ENCODE results near the gene CSRP3.

Gene CSRP3

GRCh38 chr11:19225123-19225522 lies 23.3 kb upstream of the CSRP3 start:
- DNase-seq, result no peak

- DNase-seq, result no peak
Measured at GRCh38 chr11:19220903-19221724, 19.3 kb upstream of the CSRP3 start.

- DNase-seq, result peak; percentile 21
Measured at GRCh38 chr11:19218786-19219460, 17.1 kb upstream of the CSRP3 start.

- no peak for DNase-seq
Measured at GRCh38 chr11:19218216-19218615, 16.4 kb upstream of the CSRP3 start.

- DNase-seq, result no peak
Measured at GRCh38 chr11:19216709-19217374, 15.1 kb upstream of the CSRP3 start.

- no peak for DNase-seq
Measured at GRCh38 chr11:19216021-19216420, 14.2 kb upstream of the CSRP3 start.

- no peak for DNase-seq
Measured at GRCh38 chr11:19209617-19210370, 8.0 kb upstream of the CSRP3 start.

- DNase-seq, result no peak
Measured at GRCh38 chr11:19208959-19209546, 7.3 kb upstream of the CSRP3 start.

- no peak for DNase-seq
Measured at GRCh38 chr11:19208181-19208580, 6.4 kb upstream of the CSRP3 start.

GRCh38 chr11:19204836-19205235 lies 3.1 kb upstream of the CSRP3 start:
- DNase-seq, result no peak

GRCh38 chr11:19200410-19201201 lies 1.2 kb downstream of the CSRP3 start:
- peak; percentile 32 for DNase-seq

GRCh38 chr11:19199771-19200170 lies 2.0 kb downstream of the CSRP3 start:
- peak; percentile 35 for DNase-seq

GRCh38 chr11:19199048-19199447 lies 2.7 kb downstream of the CSRP3 start:
- DNase-seq, result no peak

- DNase-seq, result no peak
Measured at GRCh38 chr11:19196432-19196831, 5.4 kb downstream of the CSRP3 start.

- no peak for DNase-seq
Measured at GRCh38 chr11:19194620-19195308, 7.0 kb downstream of the CSRP3 start.

- no peak for DNase-seq
Measured at GRCh38 chr11:19193916-19194315, 7.9 kb downstream of the CSRP3 start.

GRCh38 chr11:19191530-19192169 lies 10.1 kb downstream of the CSRP3 start:
- DNase-seq, result no peak

GRCh38 chr11:19187833-19188258 lies 13.9 kb downstream of the CSRP3 start:
- DNase-seq, result no peak

GRCh38 chr11:19187114-19187832 lies 14.5 kb downstream of the CSRP3 start:
- no peak for DNase-seq

- no peak for DNase-seq
Measured at GRCh38 chr11:19185516-19186052, 16.2 kb downstream of the CSRP3 start.
